ENCODE results near the gene ZC3H12D. TPM values are rescaled to one million over a fixed set of nuclear protein-coding genes. Genes with fewer than 3 reads are reported as not detected.

ZC3H12D gene
- total and polyA plus RNA-seq, 2 donors (not counting 1 experiment from before 2014, with no cell fraction given) = 63.1 to 190 TPM

GRCh38 chr6:149397384-149397783 is 87.4 kb downstream of the ZC3H12D start:
- Histone ChIP-seq H3K4me1 (ENCODE audit: control insufficient read depth in 2 of 2, insufficient read depth in 2 of 2, low read length in 2 of 2) (no peaks in the 10 kb centered on the region), H3K9ac (ENCODE audit: low read length) (no peak overlapping the region), H3K27ac (ENCODE audit: low read length in 2 of 2) (no peak overlapping the region), H3K36me3 (replicated peaks in 1 of 2; ENCODE audit: control extremely low read depth in 1 of 2, control insufficient read depth in 1 of 2, extremely low read depth in 1 of 2, insufficient read depth in 2 of 2, low read length in 1 of 2) (peaks cover 3 to 30% of the 10 kb centered on the region in 2 experiments), H3K79me2 (ENCODE audit: control insufficient read depth, insufficient read depth, low read length) (peaks cover 11% of the 10 kb centered on the region), H3K4me2 (replicated peaks; ENCODE audit: low read depth, low read length, poor library complexity, severe bottlenecking) (no peak overlapping the region), H3K4me3 (ENCODE audit: control extremely low read depth in 1 of 5, extremely low read depth in 1 of 5, insufficient read depth in 1 of 5, low read depth in 2 of 5, low read length in 4 of 5) (no peak overlapping the region), H4K20me1 (ENCODE audit: control insufficient read depth, insufficient read depth, low read length, poor library complexity, severe bottlenecking) (peaks cover 20% of the 10 kb centered on the region), H2AFZ (ENCODE audit: insufficient read depth, low read depth, low read length, poor library complexity, severe bottlenecking) (no peak overlapping the region), H3K9me3 (ENCODE audit: control extremely low read depth in 1 of 3, control insufficient read depth in 2 of 3, insufficient read depth in 1 of 3, low read length in 2 of 3) (no peaks in the 10 kb centered on the region), H3K27me3 (replicated peaks in 1 of 4; ENCODE audit: control extremely low read depth in 1 of 4, control insufficient read depth in 3 of 4, insufficient read depth in 4 of 4, low read length in 3 of 4) (no peaks in the 10 kb centered on the region)
- no peak for ATAC-seq (ENCODE audit: low read depth)
- H3K27ac Mint-ChIP-seq = no peak overlapping the region
- H3K27me3 Mint-ChIP-seq = no peaks in the 10 kb centered on the region
- TF ChIP-seq CTCF (IDR thresholded peaks at IDR 0.05) (no peak), EZH2 (IDR thresholded peaks at IDR 0.05; ENCODE audit: borderline replicate concordance, insufficient read depth, low read depth, low read length, poor library complexity, severe bottlenecking) (no peak)
- no peak for DNase-seq
- ChIA-PET CTCF (interaction anchor here (0.7 to 1.7 kb wide), 5 partner anchors 12 to 207 kb away, joined by 3 to 6 read pairs (median 4); no protein-coding TSS in a partner anchor), POLR2A (no interaction called here)
- H3K4me3 Mint-ChIP-seq = no peak overlapping the region
- H3K4me1 Mint-ChIP-seq = peaks cover 6% of the 10 kb centered on the region
- intact Hi-C loops (cut with micrococcal nuclease) = no loop called here
- no CpG with 5 or more reads among the region's 6 CpGs for WGBS (ENCODE audit: insufficient coverage)
- no peaks in the 10 kb centered on the region for H3K9me3 Mint-ChIP-seq (ENCODE audit: insufficient read depth)

Small RNA genes lying within 50 kb of the gene (small RNA-seq; reads per million reads assigned to genes)
- not detected for gene RNU7-3P (ENCODE audit: insufficient read length, low read depth, low replicate concordance)

Other genes starting within 250 kb of the ZC3H12D start
- 85.4 and 88.5 TPM in 2 replicates for gene TAB2, start 167.3 kb downstream of the ZC3H12D start, total RNA-seq
- gene TAB2, start 167.3 kb downstream of the ZC3H12D start, polyA plus RNA-seq = 27.7 and 31.6 TPM in 2 replicates
- 9.5 and 11.5 TPM in 2 replicates for gene SUMO4, start 84.8 kb downstream of the ZC3H12D start, total RNA-seq
- 0.18 and 0.22 TPM in 2 replicates for gene SUMO4, start 84.8 kb downstream of the ZC3H12D start, polyA plus RNA-seq
- 34.3 and 36.1 TPM in 2 replicates for gene PPIL4, start 61.0 kb upstream of the ZC3H12D start, total RNA-seq
- gene PPIL4, start 61.0 kb upstream of the ZC3H12D start, polyA plus RNA-seq = 3.1 and 9.2 TPM in 2 replicates
- gene GINM1, start 81.4 kb upstream of the ZC3H12D start, total RNA-seq = 22.1 and 23.0 TPM in 2 replicates
- 14.4 and 14.7 TPM in 2 replicates for gene GINM1, start 81.4 kb upstream of the ZC3H12D start, polyA plus RNA-seq
- 18.5 and 19.8 TPM in 2 replicates for gene KATNA1, start 163.7 kb upstream of the ZC3H12D start, total RNA-seq
- 10.6 and 19.3 TPM in 2 replicates for gene KATNA1, start 163.7 kb upstream of the ZC3H12D start, polyA plus RNA-seq
- gene LATS1, start 233.1 kb upstream of the ZC3H12D start, total RNA-seq = 48.0 and 54.0 TPM in 2 replicates
- gene LATS1, start 233.1 kb upstream of the ZC3H12D start, polyA plus RNA-seq = 11.6 and 12.3 TPM in 2 replicates

All from B cell (primary cell).